Measurements from ENCODE around the gene EVPLL. TPM values are rescaled to one million over a fixed set of nuclear protein-coding genes. Genes with fewer than 3 reads are reported as not detected.

The EVPLL gene
- total RNA-seq, 1 donor from 2014 or later: not detected

DNA sequence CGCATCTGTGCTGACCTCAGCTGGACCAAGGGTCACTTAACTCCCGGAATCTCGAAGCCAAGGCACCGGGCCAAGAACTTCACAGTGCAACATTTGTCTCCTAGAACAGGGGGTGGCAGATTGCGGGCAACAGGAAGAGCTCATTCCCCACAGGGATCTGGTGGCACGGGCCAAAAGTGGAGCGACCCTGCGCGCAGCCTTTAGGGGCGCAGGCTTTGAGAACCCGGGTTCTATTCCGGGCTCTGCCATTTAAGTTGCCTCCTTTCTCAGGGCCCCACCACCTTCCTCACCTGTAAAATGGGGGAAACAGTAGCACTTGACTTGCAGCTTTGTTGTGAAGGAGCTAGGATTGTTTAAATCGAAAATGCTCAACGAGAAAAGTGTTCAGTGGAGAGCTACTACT, 14.9 kb upstream of the EVPLL start:
- peak overlapping the region; percentile 90 for H3K27ac Mint-ChIP-seq (ENCODE audit: unreplicated experiment)
- TF ChIP-seq, protein P1, sequence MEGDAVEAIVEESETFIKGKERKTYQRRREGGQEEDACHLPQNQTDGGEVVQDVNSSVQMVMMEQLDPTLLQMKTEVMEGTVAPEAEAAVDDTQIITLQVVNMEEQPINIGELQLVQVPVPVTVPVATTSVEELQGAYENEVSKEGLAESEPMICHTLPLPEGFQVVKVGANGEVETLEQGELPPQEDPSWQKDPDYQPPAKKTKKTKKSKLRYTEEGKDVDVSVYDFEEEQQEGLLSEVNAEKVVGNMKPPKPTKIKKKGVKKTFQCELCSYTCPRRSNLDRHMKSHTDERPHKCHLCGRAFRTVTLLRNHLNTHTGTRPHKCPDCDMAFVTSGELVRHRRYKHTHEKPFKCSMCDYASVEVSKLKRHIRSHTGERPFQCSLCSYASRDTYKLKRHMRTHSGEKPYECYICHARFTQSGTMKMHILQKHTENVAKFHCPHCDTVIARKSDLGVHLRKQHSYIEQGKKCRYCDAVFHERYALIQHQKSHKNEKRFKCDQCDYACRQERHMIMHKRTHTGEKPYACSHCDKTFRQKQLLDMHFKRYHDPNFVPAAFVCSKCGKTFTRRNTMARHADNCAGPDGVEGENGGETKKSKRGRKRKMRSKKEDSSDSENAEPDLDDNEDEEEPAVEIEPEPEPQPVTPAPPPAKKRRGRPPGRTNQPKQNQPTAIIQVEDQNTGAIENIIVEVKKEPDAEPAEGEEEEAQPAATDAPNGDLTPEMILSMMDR (conservative IDR thresholded peaks at IDR 0.05): no peak

DNA sequence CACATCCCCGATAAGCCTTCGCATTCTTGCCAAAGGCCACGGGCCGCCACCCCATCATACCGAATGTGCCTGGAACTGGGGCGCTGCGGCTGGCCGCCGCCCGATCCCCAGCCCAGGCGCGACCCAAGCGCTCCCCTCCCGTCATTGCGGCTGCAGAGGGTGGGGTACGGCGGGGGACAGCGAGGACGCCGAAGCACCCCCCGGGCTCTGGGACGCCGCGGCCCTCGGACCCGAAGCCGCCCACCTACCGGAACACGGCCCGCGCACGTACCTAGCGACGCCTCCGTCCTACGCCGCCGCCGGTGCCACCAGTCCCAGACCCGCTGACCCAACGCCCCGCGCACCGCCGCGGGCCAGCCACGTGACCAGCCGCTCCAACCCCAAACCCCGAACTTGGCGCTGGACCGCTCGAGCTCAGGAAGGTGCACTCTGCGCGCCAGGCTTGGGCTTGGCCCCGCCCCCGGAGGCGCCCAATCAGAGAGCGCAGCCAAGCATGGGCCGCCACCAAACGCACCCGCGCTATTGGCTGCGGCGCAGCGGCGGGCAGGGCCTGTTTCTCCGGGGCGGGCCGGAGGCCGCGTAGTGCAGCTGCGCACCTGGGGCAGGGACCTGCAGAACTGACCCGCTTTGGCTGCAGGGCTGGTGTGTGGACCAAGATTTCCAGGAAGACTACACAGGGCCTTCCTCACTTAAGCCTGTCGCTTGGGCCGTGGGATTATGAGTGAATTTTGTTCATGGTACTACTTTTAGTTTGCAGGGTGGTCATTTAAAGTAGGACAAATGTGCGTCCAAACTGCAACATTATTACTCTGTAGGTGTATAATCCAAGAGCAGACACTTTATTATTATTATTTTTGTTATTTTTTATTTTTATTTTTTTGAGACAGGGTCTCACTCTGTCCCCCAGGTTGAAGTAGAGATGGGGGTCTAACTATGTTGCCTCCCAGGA, 14.2 kb upstream of the EVPLL start, which contains the start of gene SHMT1:
Gene SHMT1, minus strand, starts transcription at position 450 of the 949 bp plus-strand sequence. CDS start 7,569 bp downstream, outside the sequence.
- Mint-ChIP-seq H3K4me3 (peak within 1 kb of the TSS; percentile 94), H3K4me1 (peaks cover 18% of the 10 kb centered on the region), H3K27ac (ENCODE audit: unreplicated experiment) (peak within 1 kb of the TSS; percentile 90), H3K9me3 (no peaks in the 10 kb centered on the region), H3K27me3 (ENCODE audit: low read depth) (no peaks in the 10 kb centered on the region), H3K36me3 (ENCODE audit: low read depth) (no peaks in the 10 kb centered on the region)
- TF ChIP-seq, protein P1 (conservative IDR thresholded peaks at IDR 0.05): no peak
- peak; percentile 79 for DNase-seq (ENCODE audit: low read depth, low spot score)

More for the DNA sequence above, 14.9 kb upstream of the EVPLL start:
- Mint-ChIP-seq H3K36me3 (ENCODE audit: low read depth) (no peaks in the 10 kb centered on the region), H3K27me3 (ENCODE audit: low read depth) (no peaks in the 10 kb centered on the region), H3K4me1 (peaks cover 18% of the 10 kb centered on the region), H3K4me3 (peak overlapping the region; percentile 94), H3K9me3 (no peaks in the 10 kb centered on the region)
- peak; percentile 3 for DNase-seq (ENCODE audit: low read depth, low spot score)

DNA sequence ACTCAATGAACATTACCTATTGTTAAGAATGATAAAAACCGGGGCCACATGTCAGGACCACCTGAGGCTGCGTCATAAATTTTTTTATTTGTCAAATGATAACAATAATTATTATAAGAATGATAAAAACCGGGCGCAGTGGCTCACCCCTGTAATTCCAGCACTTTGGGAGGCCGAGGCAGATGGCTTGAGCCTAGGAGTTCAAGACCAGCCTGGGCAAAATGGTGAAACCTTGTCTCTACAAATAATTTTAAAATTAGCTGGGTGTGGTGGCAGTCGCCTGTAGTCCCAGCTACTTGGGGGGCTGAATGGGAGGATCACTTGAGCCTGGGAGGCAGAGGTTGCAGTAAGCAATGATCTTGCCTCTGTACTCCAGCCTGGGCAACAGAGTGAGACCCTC, 13.4 kb upstream of the EVPLL start:
- TF ChIP-seq, protein P1 (conservative IDR thresholded peaks at IDR 0.05): no peak
- Mint-ChIP-seq H3K4me1 (peaks cover 18% of the 10 kb centered on the region), H3K9me3 (no peaks in the 10 kb centered on the region), H3K36me3 (ENCODE audit: low read depth) (no peaks in the 10 kb centered on the region), H3K4me3 (peak overlapping the region; percentile 51), H3K27ac (ENCODE audit: unreplicated experiment) (no peak overlapping the region), H3K27me3 (ENCODE audit: low read depth) (no peaks in the 10 kb centered on the region)
- no peak for DNase-seq (ENCODE audit: low read depth, low spot score)

DNA sequence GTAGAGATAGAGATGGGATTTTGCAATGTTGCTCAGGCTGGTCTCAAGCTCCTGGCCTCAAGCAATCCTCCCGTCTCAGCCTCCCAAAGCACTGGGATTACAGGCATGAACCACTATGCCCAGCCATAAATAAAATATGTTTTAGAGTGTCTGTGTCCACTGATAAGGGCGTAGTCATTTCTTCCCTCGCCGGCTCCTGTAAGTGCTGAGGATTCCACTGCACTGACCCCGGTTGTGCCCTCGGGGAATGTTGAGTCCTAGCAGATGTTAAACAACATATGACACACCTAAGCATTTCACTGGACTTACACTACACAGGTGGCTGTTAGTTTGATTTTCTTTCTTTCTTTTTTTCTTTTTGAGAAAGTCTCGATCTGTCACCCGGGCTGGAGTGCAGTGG, 8.6 kb upstream of the EVPLL start:
- Mint-ChIP-seq H3K27ac (ENCODE audit: unreplicated experiment) (no peak overlapping the region), H3K27me3 (ENCODE audit: low read depth) (peaks cover 5% of the 10 kb centered on the region), H3K4me1 (no peaks in the 10 kb centered on the region), H3K4me3 (no peak overlapping the region), H3K36me3 (ENCODE audit: low read depth) (no peaks in the 10 kb centered on the region), H3K9me3 (no peaks in the 10 kb centered on the region)
- TF ChIP-seq, protein P1 (conservative IDR thresholded peaks at IDR 0.05): no peak
- no peak for DNase-seq (ENCODE audit: low read depth, low spot score)

DNA sequence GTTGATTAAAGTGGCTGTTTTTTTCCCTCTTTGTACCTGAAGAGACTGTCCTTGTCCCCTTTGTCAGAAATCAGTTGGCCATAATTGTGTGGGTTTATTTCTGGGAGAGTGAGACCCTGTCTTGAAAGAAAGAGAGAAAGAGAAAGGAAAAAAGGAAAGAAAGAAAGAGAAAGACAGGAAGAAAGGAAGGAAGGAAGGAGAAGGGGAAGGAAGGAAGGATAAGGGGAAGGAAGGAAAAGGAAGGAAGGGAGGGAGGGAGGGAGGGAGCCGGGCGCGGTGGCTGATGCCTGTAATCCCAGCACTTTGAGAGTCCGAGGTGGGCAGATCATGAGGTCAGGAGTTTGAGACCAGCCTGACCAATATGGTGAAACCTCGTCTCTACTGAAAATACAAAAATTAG, 6.8 kb upstream of the EVPLL start:
- peaks cover 5% of the 10 kb centered on the region for H3K27me3 Mint-ChIP-seq (ENCODE audit: low read depth)
- H3K4me3 Mint-ChIP-seq: no peak overlapping the region
- TF ChIP-seq, protein P1 (conservative IDR thresholded peaks at IDR 0.05): no peak
- peaks cover 2% of the 10 kb centered on the region for H3K9me3 Mint-ChIP-seq
- H3K36me3 Mint-ChIP-seq (ENCODE audit: low read depth): no peaks in the 10 kb centered on the region
- H3K4me1 Mint-ChIP-seq: no peaks in the 10 kb centered on the region
- H3K27ac Mint-ChIP-seq (ENCODE audit: unreplicated experiment): no peak overlapping the region
- DNase-seq (ENCODE audit: low read depth, low spot score): no peak

Data from neural crest cell (in vitro differentiated cells).